HepG2 (cell line): Measurements from ENCODE around the gene HYAL1.

Source experiments
- ATF2 ChIP-seq: sonication (generic); formaldehyde crosslinking; IDR thresholded peaks from 2 replicates; pipeline ENCODE4 v1.4.0; 2020; ENCODE audit warnings: missing genetic modification reagents
- CEBPB ChIP-seq: IDR thresholded peaks from 2 replicates; pipeline ENCODE4 v1.6.1; 2011; ENCODE audit warnings: low read depth, low read length, improper control_type of control experiment, borderline replicate concordance
- CTCF ChIP-seq: sonication (generic); formaldehyde crosslinking; IDR thresholded peaks from 2 replicates; pipeline ENCODE4 v1.5.0; 2020; ENCODE audit warnings: mild to moderate bottlenecking, missing genetic modification reagents, moderate library complexity
- EP300 ChIP-seq, 3 experiments: sonication (generic) in 1 of 3; formaldehyde crosslinking in 1 of 3; IDR thresholded peaks; 2 replicates each; pipeline versions ENCODE4 v1.5.1 to v1.6.1; 2011 to 2020; ENCODE audit warnings: low read depth in 2 of 3, low read length in 2 of 3, borderline replicate concordance in 1 of 3, improper control_type of control experiment in 1 of 3, mild to moderate bottlenecking in 1 of 3, missing genetic modification reagents in 1 of 3, moderate library complexity in 1 of 3
- ESRRA ChIP-seq: sonication (generic); formaldehyde crosslinking; IDR thresholded peaks from 2 replicates; pipeline ENCODE4 v1.5.1; 2020; ENCODE audit warnings: mild to moderate bottlenecking, low read depth, missing genetic modification reagents
- MYNN ChIP-seq: sonication (generic); formaldehyde crosslinking; IDR thresholded peaks from 2 replicates; pipeline ENCODE4 v1.4.0; 2020; ENCODE audit warnings: mild to moderate bottlenecking, low read depth, missing genetic modification reagents
- NFE2L1 ChIP-seq: sonication (generic); formaldehyde crosslinking; IDR thresholded peaks from 2 replicates; pipeline ENCODE4 v1.4.0; 2020; ENCODE audit warnings: missing genetic modification reagents, mild to moderate bottlenecking, borderline replicate concordance
- ZNF276 ChIP-seq: sonication (generic); formaldehyde crosslinking; IDR thresholded peaks from 2 replicates; pipeline ENCODE4 v1.4.0; 2020; ENCODE audit warnings: mild to moderate bottlenecking, low read depth, missing genetic modification reagents
- ZNF362 ChIP-seq: sonication (generic); formaldehyde crosslinking; IDR thresholded peaks from 2 replicates; pipeline ENCODE4 v1.4.0; 2020; ENCODE audit warnings: missing genetic modification reagents, mild to moderate bottlenecking, borderline replicate concordance

GRCh38 chr3:50275141-50275995, 28.0 kb downstream of the HYAL1 start:
- TF ChIP-seq MYNN (CRISPR knock-in tag) (no peak), ZNF362 (CRISPR knock-in tag) (no peak), CTCF (CRISPR knock-in tag) (no peak), EP300 (IDR thresholded peaks at IDR 0.05; ENCODE audit: low read depth in 2 of 2, low read length in 2 of 2) (no peak), EP300 (CRISPR knock-in tag; IDR thresholded peaks at IDR 0.05; ENCODE audit: borderline replicate concordance) (no peak), CEBPB (no peak), ZNF276 (no peak), NFE2L1 (CRISPR knock-in tag) (no peak), ATF2 (no peak), ESRRA (CRISPR knock-in tag) (no peak)
